Medulla oblongata (tissue), 1 donor: ENCODE measurements around the gene GNG3.
A peak's percentile ranks its signal among the peaks of the same experiment; 100 is the strongest.
"Not testable (repeated sequence)": the region's sequence is repeated elsewhere in the genome, so short reads cannot be mapped to it uniquely, and the experiment has no call there.

Experiments
- DNase-seq: peaks from one replicate; pipeline ENCODE4 v3.0.0-alpha.2; 2015; ENCODE audit errors: extremely low spot score

Gene GNG3

GRCh38 chr11:62707277-62707861, at the start of gene GNG3, which contains the start of gene BSCL2:
TSS of gene GNG3 (plus strand) at chr11:62707676. CDS start at chr11:62708296, 620 bp downstream.
TSS of gene BSCL2 (minus strand) at chr11:62707424. CDS start at chr11:62707195, 229 bp downstream.
- DNase-seq: peak; percentile 62

- DNase-seq: no peak
These were observed 42.9 kb upstream of the GNG3 start for GRCh38 chr11:62664405-62665074.

- DNase-seq: peak; percentile 96
These were observed 42.3 kb upstream of the GNG3 start, which contains the start of the genes C11orf98 and CSKMT for GRCh38 chr11:62665075-62665598. TSS of gene C11orf98 (minus strand) at chr11:62665210. CDS start at chr11:62665169, 41 bp downstream. TSS of gene CSKMT (plus strand) at chr11:62665312. CDS start at chr11:62665880, 568 bp downstream.

- peak; percentile 39 for DNase-seq
These were observed 41.7 kb upstream of the GNG3 start for GRCh38 chr11:62665599-62666258.

- no peak for DNase-seq
These were observed 41.1 kb upstream of the GNG3 start for GRCh38 chr11:62666259-62666926.

GRCh38 chr11:62667460-62667859, 40.0 kb upstream of the GNG3 start:
- DNase-seq: no peak

GRCh38 chr11:62669420-62670161, 37.9 kb upstream of the GNG3 start:
- DNase-seq: no peak

- DNase-seq: no peak
These were observed 36.3 kb upstream of the GNG3 start for GRCh38 chr11:62671236-62671607.

- peak; percentile 87 for DNase-seq
These were observed 35.7 kb upstream of the GNG3 start, which contains the start of the genes LBHD1 and UQCC3 for GRCh38 chr11:62671608-62672389. TSS of gene LBHD1 (minus strand) at chr11:62672267. CDS start at chr11:62670031, 2,236 bp downstream. TSS of gene UQCC3 (plus strand) at chr11:62671673. CDS start at chr11:62671746, 73 bp downstream.

GRCh38 chr11:62673196-62673525, 34.3 kb upstream of the GNG3 start:
- no peak for DNase-seq

- DNase-seq: not testable (repeated sequence)
These were observed 32.1 kb upstream of the GNG3 start for GRCh38 chr11:62675415-62675814.

GRCh38 chr11:62676698-62677097, 30.8 kb upstream of the GNG3 start:
- no peak for DNase-seq

- DNase-seq: no peak
These were observed 30.3 kb upstream of the GNG3 start for GRCh38 chr11:62677156-62677555.

GRCh38 chr11:62677714-62678113, 29.8 kb upstream of the GNG3 start:
- DNase-seq: no peak

GRCh38 chr11:62678433-62678769, 29.1 kb upstream of the GNG3 start:
- DNase-seq: no peak

- DNase-seq: peak; percentile 88
These were observed 28.4 kb upstream of the GNG3 start, which contains the start of gene UBXN1 for GRCh38 chr11:62678770-62679696. TSS of gene UBXN1 (minus strand) at chr11:62679073. CDS start at chr11:62678923, 150 bp downstream.

- DNase-seq: no peak
These were observed 26.6 kb upstream of the GNG3 start for GRCh38 chr11:62680825-62681240.

GRCh38 chr11:62682518-62682917, 25.0 kb upstream of the GNG3 start:
- DNase-seq: no peak
